Activated CD4-positive, alpha-beta T cell treated with anti-CD3 and anti-CD28 coated beads, Interleukin-2, amount 50 U/mL, for 16 hours (primary cell): Measurements from ENCODE around the gene MAGI2.
A peak's percentile ranks its signal among the peaks of the same experiment; 100 is the strongest.

Source experiments
- DNase-seq: peaks from one replicate; pipeline ENCODE4 v3.0.0-alpha.2; 2020

MAGI2 gene

GRCh38 chr7:79296553-79297320 lies 156.7 kb downstream of the MAGI2 start:
- DNase-seq, result no peak

- DNase-seq, result no peak
These were observed 159.8 kb downstream of the MAGI2 start for GRCh38 chr7:79293655-79294142.

GRCh38 chr7:79292834-79293233 lies 160.6 kb downstream of the MAGI2 start:
- DNase-seq, result no peak

GRCh38 chr7:79291498-79291865 lies 162.0 kb downstream of the MAGI2 start:
- DNase-seq, result no peak

- DNase-seq, result no peak
These were observed 162.5 kb downstream of the MAGI2 start for GRCh38 chr7:79290841-79291497.

GRCh38 chr7:79290398-79290797 lies 163.1 kb downstream of the MAGI2 start:
- no peak for DNase-seq

- no peak for DNase-seq
These were observed 164.8 kb downstream of the MAGI2 start for GRCh38 chr7:79288655-79289054.

GRCh38 chr7:79287981-79288380 lies 165.5 kb downstream of the MAGI2 start:
- DNase-seq, result no peak

GRCh38 chr7:79286181-79286580 lies 167.3 kb downstream of the MAGI2 start:
- DNase-seq, result no peak

- DNase-seq, result no peak
These were observed 167.7 kb downstream of the MAGI2 start for GRCh38 chr7:79285756-79286155.

GRCh38 chr7:79284211-79284610 lies 169.3 kb downstream of the MAGI2 start:
- no peak for DNase-seq

GRCh38 chr7:79282882-79283602 lies 170.4 kb downstream of the MAGI2 start:
- DNase-seq, result no peak

GRCh38 chr7:79282070-79282694 lies 171.3 kb downstream of the MAGI2 start:
- no peak for DNase-seq

GRCh38 chr7:79281426-79281825 lies 172.0 kb downstream of the MAGI2 start:
- DNase-seq, result no peak

- no peak for DNase-seq
These were observed 180.5 kb downstream of the MAGI2 start for GRCh38 chr7:79272938-79273337.

GRCh38 chr7:79272066-79272669 lies 181.3 kb downstream of the MAGI2 start:
- DNase-seq, result peak; percentile 15

- DNase-seq, result no peak
These were observed 184.7 kb downstream of the MAGI2 start for GRCh38 chr7:79268730-79269129.

- DNase-seq, result no peak
These were observed 194.6 kb downstream of the MAGI2 start for GRCh38 chr7:79258826-79259225.

GRCh38 chr7:79257959-79258358 lies 195.5 kb downstream of the MAGI2 start:
- DNase-seq, result no peak

- no peak for DNase-seq
These were observed 207.7 kb downstream of the MAGI2 start for GRCh38 chr7:79245623-79246249.

GRCh38 chr7:79244482-79244881 lies 209.0 kb downstream of the MAGI2 start:
- no peak for DNase-seq

- DNase-seq, result no peak
These were observed 212.0 kb downstream of the MAGI2 start for GRCh38 chr7:79241288-79242060.
